ENCODE data around the gene UBQLN4. TPM values are rescaled to one million over a fixed set of nuclear protein-coding genes. Genes with fewer than 3 reads are reported as not detected.

UBQLN4 gene
- polyA plus RNA-seq, 1 of the 3 experiments (the other 2 are of a cell fraction), result 37.0 TPM

- Histone ChIP-seq H2AFZ (ENCODE audit: low read depth) (no peak overlapping the region), H3K27me3 (ENCODE audit: insufficient read depth) (no peaks in the 10 kb centered on the region), H3K9me2 (no peaks in the 10 kb centered on the region), H3K9me3 (no peaks in the 10 kb centered on the region), H3K36me3 (replicated peaks in 1 of 2; ENCODE audit: control insufficient read depth in 1 of 2, insufficient read depth in 2 of 2, low read length in 1 of 2) (peaks cover 12% of the 10 kb centered on the region in 2 experiments), H3F3A (replicated peaks; ENCODE audit: insufficient read depth) (peaks cover 33% of the 10 kb centered on the region), H3K27ac (ENCODE audit: low read depth in 2 of 2, low read length in 1 of 2) (no peak overlapping the region), H3K9ac (no peak overlapping the region), H3K4me3 (ENCODE audit: low read depth in 2 of 2, low read length in 1 of 2) (no peak overlapping the region), H4K20me1 (ENCODE audit: insufficient read depth) (no peaks in the 10 kb centered on the region; the same call in 1 of the 2 replicates), H3K4me1 (ENCODE audit: control insufficient read depth in 1 of 2, insufficient read depth in 2 of 2, low read depth in 1 of 2, low read length in 1 of 2) (peaks cover 0 to 8% of the 10 kb centered on the region in 2 experiments; a peak in 1 of 4 replicates), H3K79me2 (ENCODE audit: insufficient read depth) (no peaks in the 10 kb centered on the region), H3K4me2 (no peak overlapping the region)
- no peak for DNase-seq
- TF ChIP-seq, protein P1, sequence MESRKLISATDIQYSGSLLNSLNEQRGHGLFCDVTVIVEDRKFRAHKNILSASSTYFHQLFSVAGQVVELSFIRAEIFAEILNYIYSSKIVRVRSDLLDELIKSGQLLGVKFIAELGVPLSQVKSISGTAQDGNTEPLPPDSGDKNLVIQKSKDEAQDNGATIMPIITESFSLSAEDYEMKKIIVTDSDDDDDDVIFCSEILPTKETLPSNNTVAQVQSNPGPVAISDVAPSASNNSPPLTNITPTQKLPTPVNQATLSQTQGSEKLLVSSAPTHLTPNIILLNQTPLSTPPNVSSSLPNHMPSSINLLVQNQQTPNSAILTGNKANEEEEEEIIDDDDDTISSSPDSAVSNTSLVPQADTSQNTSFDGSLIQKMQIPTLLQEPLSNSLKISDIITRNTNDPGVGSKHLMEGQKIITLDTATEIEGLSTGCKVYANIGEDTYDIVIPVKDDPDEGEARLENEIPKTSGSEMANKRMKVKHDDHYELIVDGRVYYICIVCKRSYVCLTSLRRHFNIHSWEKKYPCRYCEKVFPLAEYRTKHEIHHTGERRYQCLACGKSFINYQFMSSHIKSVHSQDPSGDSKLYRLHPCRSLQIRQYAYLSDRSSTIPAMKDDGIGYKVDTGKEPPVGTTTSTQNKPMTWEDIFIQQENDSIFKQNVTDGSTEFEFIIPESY (IDR thresholded peaks at IDR 0.05; ENCODE audit: borderline replicate concordance, low read depth), result no peak
- TF ChIP-seq FOXJ3 (CRISPR knock-in tag; IDR thresholded peaks at IDR 0.05) (no peak), GATA2 (CRISPR knock-in tag; IDR thresholded peaks at IDR 0.05) (no peak), TCF12 (IDR thresholded peaks at IDR 0.05) (no peak), RXRA (IDR thresholded peaks at IDR 0.05; ENCODE audit: borderline replicate concordance, low read depth) (no peak), FOXM1 (IDR thresholded peaks at IDR 0.05; ENCODE audit: low read depth) (no peak), EP300 (IDR thresholded peaks at IDR 0.05; ENCODE audit: borderline replicate concordance in 1 of 2, low read depth in 1 of 2, low read length in 1 of 2) (no peak), RFX5 (IDR thresholded peaks at IDR 0.05; ENCODE audit: low read length) (no peak), MXI1 (IDR thresholded peaks at IDR 0.05; ENCODE audit: low read depth, low read length) (no peak), ELF1 (IDR thresholded peaks at IDR 0.05) (no peak), MEF2A (IDR thresholded peaks at IDR 0.05; ENCODE audit: borderline replicate concordance, low read depth) (no peak), SMC3 (IDR thresholded peaks at IDR 0.05; ENCODE audit: low read depth, low read length) (no peak), MAX (IDR thresholded peaks at IDR 0.05; ENCODE audit: low read depth) (no peak), YY1 (IDR thresholded peaks at IDR 0.05; ENCODE audit: low read depth) (no peak), CTCF (IDR thresholded peaks at IDR 0.05) (no peak), IRF3 (IDR thresholded peaks at IDR 0.05; ENCODE audit: low read depth, low read length) (no peak), RAD21 (IDR thresholded peaks at IDR 0.05; ENCODE audit: low read length) (no peak), TEAD4 (IDR thresholded peaks at IDR 0.05; ENCODE audit: borderline replicate concordance, insufficient read depth) (no peak)
- TF ChIP-seq, protein P2, sequence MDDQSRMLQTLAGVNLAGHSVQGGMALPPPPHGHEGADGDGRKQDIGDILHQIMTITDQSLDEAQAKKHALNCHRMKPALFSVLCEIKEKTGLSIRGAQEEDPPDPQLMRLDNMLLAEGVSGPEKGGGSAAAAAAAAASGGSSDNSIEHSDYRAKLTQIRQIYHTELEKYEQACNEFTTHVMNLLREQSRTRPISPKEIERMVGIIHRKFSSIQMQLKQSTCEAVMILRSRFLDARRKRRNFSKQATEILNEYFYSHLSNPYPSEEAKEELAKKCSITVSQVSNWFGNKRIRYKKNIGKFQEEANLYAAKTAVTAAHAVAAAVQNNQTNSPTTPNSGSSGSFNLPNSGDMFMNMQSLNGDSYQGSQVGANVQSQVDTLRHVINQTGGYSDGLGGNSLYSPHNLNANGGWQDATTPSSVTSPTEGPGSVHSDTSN (IDR thresholded peaks at IDR 0.05), result no peak
- POLR2A ChIA-PET, result no interaction called here
- WGBS (ENCODE audit: low lambda C conversion rate), result 87% methylated on average over 4 of the region's 4 CpGs
- CTCF ChIA-PET, result interaction anchor here (0.7 to 5.3 kb wide), 6 partner anchors 9 to 837 kb away, joined by 3 to 61 read pairs (median 3); no protein-coding TSS in a partner anchor
Measured at GRCh38 chr1:156004843-156005584, 48.6 kb downstream of the UBQLN4 start.
